Measurements from ENCODE around the gene ABCA3. TPM values are rescaled to one million over a fixed set of nuclear protein-coding genes. Genes with fewer than 3 reads are reported as not detected.

The ABCA3 gene
- total and polyA plus RNA-seq, 2 of the 8 experiments (the other 6 are each of a cell fraction or from before 2014, with no cell fraction given) = 5.7 to 7.9 TPM

DNA sequence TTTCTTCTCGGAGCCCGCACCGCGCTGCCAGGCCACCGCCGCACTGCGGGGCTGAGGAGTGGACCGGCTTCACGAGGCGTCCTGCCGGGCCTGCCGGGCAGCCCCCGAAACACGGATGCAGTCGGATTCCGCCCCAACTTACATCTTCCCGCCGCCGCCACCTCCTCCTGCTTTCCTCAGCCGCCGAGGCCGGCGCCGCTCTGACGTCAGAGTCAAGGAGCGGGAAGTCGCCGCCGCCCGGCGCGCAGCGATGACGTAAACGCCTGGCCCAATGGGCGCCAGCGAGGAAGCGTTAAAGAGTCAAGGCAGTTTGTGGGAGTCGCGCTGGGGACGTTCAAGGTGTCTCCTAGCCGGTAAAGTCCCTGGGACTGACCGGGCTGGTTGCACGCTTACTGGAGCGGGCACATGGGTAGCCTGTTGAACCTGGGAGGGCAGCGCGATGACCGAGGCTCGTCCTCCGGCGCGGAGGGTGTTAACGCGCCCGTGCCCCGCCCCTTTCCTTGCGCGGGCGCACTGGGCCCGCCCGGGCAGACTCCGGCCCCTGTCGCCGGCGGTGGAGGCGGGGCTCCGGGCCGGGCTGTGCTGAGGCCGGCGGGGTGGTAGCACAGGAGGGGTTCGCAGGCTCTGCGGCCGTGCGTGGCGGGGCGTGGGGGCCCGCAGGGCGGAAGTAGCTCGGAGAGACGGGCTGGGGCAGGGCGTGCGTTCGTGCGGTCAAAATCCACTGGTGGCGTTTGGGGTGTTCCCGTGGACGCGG is 72.4 kb downstream of the ABCA3 start, which contains the start of gene RNPS1 (continued):
- TF ChIP-seq RAD21 (IDR thresholded peaks at IDR 0.05 in 1 of 2, conservative IDR thresholded peaks at IDR 0.05 in 1 of 2; ENCODE audit: low read depth in 2 of 2, low read length in 2 of 2) (no peak), NANOG (IDR thresholded peaks at IDR 0.05; ENCODE audit: insufficient read depth, low read depth, low read length, poor library complexity, severe bottlenecking) (no peak), SP1 (IDR thresholded peaks at IDR 0.05; ENCODE audit: low read depth, low read length) (no peak), BCL11A (IDR thresholded peaks at IDR 0.05; ENCODE audit: low read depth in 2 of 2, low read length in 2 of 2) (no peak), EGR1 (IDR thresholded peaks at IDR 0.05; ENCODE audit: borderline replicate concordance, low read depth, low read length) (no peak), KDM4A (IDR thresholded peaks at IDR 0.05; ENCODE audit: low read depth, low read length, severe bottlenecking) (peak; percentile 99), CBX8 (IDR thresholded peaks at IDR 0.05; ENCODE audit: borderline replicate concordance, low read depth, low read length) (no peak), GABPA (IDR thresholded peaks at IDR 0.05; ENCODE audit: borderline replicate concordance, insufficient read depth, low read length) (no peak), TAF7 (optimal IDR thresholded peaks at IDR 0.05; ENCODE audit: borderline replicate concordance, low read depth, low read length) (peak; percentile 88), MAFK (IDR thresholded peaks at IDR 0.05; ENCODE audit: low read depth, low read length) (no peak), HDAC6 (IDR thresholded peaks at IDR 0.05; ENCODE audit: low read depth, low read length) (no peak), JUND (IDR thresholded peaks at IDR 0.05; ENCODE audit: low read length) (peak; percentile 84), GTF2F1 (IDR thresholded peaks at IDR 0.05; ENCODE audit: borderline replicate concordance, low read depth, low read length) (peak; percentile 26; the same call in 1 of the 2 replicates), CTBP2 (IDR thresholded peaks at IDR 0.05; ENCODE audit: borderline replicate concordance, insufficient read depth, insufficient read length, low read length) (no peak), EP300 (IDR thresholded peaks at IDR 0.05; ENCODE audit: borderline replicate concordance in 1 of 2, low read depth in 2 of 2, low read length in 2 of 2) (no peak), EZH2 (IDR thresholded peaks at IDR 0.05; ENCODE audit: low read depth, low read length, severe bottlenecking) (no peak), KDM5A (IDR thresholded peaks at IDR 0.05; ENCODE audit: low read length) (peak; percentile 55; the same call in 1 of the 2 replicates)
- TF ChIP-seq, protein P1, sequence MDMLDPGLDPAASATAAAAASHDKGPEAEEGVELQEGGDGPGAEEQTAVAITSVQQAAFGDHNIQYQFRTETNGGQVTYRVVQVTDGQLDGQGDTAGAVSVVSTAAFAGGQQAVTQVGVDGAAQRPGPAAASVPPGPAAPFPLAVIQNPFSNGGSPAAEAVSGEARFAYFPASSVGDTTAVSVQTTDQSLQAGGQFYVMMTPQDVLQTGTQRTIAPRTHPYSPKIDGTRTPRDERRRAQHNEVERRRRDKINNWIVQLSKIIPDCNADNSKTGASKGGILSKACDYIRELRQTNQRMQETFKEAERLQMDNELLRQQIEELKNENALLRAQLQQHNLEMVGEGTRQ (IDR thresholded peaks at IDR 0.05; ENCODE audit: low read length) = no peak
- TF ChIP-seq, protein P2, sequence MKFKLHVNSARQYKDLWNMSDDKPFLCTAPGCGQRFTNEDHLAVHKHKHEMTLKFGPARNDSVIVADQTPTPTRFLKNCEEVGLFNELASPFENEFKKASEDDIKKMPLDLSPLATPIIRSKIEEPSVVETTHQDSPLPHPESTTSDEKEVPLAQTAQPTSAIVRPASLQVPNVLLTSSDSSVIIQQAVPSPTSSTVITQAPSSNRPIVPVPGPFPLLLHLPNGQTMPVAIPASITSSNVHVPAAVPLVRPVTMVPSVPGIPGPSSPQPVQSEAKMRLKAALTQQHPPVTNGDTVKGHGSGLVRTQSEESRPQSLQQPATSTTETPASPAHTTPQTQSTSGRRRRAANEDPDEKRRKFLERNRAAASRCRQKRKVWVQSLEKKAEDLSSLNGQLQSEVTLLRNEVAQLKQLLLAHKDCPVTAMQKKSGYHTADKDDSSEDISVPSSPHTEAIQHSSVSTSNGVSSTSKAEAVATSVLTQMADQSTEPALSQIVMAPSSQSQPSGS (IDR thresholded peaks at IDR 0.05; ENCODE audit: low read length) = peak; percentile 78; the same call in 1 of the 2 replicates

Measured in H1 (cell line).